Erythroblast (primary cell): ENCODE results near the gene HINT3.

Experiments used
- GATA1 ChIP-seq: IDR thresholded peaks from 2 replicates; pipeline ENCODE4 v1.6.1; 2011; ENCODE audit warnings: low read depth, mild to moderate bottlenecking, control low read depth, low read length, moderate library complexity
- POLR2A ChIP-seq: IDR thresholded peaks from 2 replicates; pipeline ENCODE4 v1.6.1; 2011; ENCODE audit warnings: mild to moderate bottlenecking, low read length

- TF ChIP-seq POLR2A (no peak), GATA1 (no peak)
Observed at GRCh38 chr6:125987026-125987617, 30.6 kb downstream of the HINT3 start.
